ENCODE results near the gene SNTG2. TPM values are rescaled to one million over a fixed set of nuclear protein-coding genes. Genes with fewer than 3 reads are reported as not detected.

SNTG2 gene
- total and polyA plus RNA-seq, 2 donors (not counting 3 experiments of a cell fraction or from before 2014, with no cell fraction given): not detected

DNA sequence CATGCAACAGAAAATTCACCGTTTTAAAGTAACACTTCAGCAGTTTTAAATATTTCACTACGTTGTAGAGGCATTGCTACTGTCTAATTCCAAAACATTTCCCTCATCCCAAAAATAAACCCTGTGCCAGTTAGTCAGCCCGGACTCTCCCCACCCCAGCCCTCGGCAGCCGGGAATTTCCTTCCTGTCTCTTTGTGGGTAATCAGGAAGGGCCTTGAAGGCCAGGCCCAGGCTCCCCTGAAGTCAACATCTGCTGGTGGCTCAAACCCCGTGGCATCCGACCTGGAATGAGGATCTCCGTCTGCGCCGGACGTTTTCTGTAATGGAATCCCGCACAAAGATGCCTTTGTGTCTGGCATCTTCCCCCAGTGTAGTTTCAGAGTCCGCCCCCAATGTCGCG, 219.6 kb downstream of the SNTG2 start:
- BruUV-seq (replicated peaks): no TSS peak
- ChIA-PET POLR2A (no interaction called here), CTCF (no interaction called here)
- Histone ChIP-seq H3K27me3 (ENCODE audit: control insufficient read depth in 2 of 2, insufficient read depth in 2 of 2, low read length in 2 of 2) (no peaks in the 10 kb centered on the region), H4K20me1 (replicated peaks; ENCODE audit: control insufficient read depth, extremely low read depth, insufficient read depth, low read length) (no peaks in the 10 kb centered on the region), H3K9ac (replicated peaks; ENCODE audit: extremely low read depth, insufficient read depth, low read length) (no peak overlapping the region), H3K9me3 (replicated peaks; ENCODE audit: control insufficient read depth, insufficient read depth, low read length) (no peaks in the 10 kb centered on the region), H3K4me1 (ENCODE audit: control insufficient read depth, extremely low read depth, insufficient read depth, low read length) (no peaks in the 10 kb centered on the region), H3K79me2 (ENCODE audit: control insufficient read depth, insufficient read depth, low read length) (no peaks in the 10 kb centered on the region), H3K4me2 (ENCODE audit: insufficient read depth, low read length) (no peak overlapping the region), H3K9me1 (replicated peaks; ENCODE audit: control insufficient read depth, extremely low read depth, insufficient read depth, low read length) (no peaks in the 10 kb centered on the region), H3K4me3 (replicated peaks in 1 of 3; ENCODE audit: insufficient read depth in 1 of 3, low read depth in 1 of 3, low read length in 3 of 3) (no peak overlapping the region), H2AFZ (ENCODE audit: low read depth, low read length) (no peak overlapping the region), H3K27ac (ENCODE audit: insufficient read depth, low read depth, low read length) (no peak overlapping the region), H3K36me3 (ENCODE audit: control insufficient read depth in 2 of 2, extremely low read depth in 1 of 2, insufficient read depth in 2 of 2, low read length in 2 of 2) (no peaks in the 10 kb centered on the region)
- DNase-seq (ENCODE audit: low read depth, low spot score) (no peak), FAIRE-seq (no peak)
- intact Hi-C loops (cut with micrococcal nuclease): no loop called here
- dilution Hi-C loops (cut with MboI; ENCODE audit: extremely low pct_ligation_motif_present, low sequenced_read_pairs): no loop called here
- TF ChIP-seq POLR2AphosphoS5 (IDR thresholded peaks at IDR 0.05; ENCODE audit: insufficient read depth, low read depth, low read length) (no peak), POLR2A (IDR thresholded peaks at IDR 0.05; ENCODE audit: low read depth, low read length) (no peak), JUN (IDR thresholded peaks at IDR 0.05; ENCODE audit: borderline replicate concordance, insufficient read depth, insufficient read length, low read depth) (no peak), EZH2 (IDR thresholded peaks at IDR 0.05; ENCODE audit: borderline replicate concordance, low read depth, low read length, severe bottlenecking) (no peak), MYC (IDR thresholded peaks at IDR 0.05; ENCODE audit: low read depth, low read length) (no peak), FOS (IDR thresholded peaks at IDR 0.05; ENCODE audit: borderline replicate concordance, insufficient read depth, low read length) (no peak), GATA2 (IDR thresholded peaks at IDR 0.05; ENCODE audit: insufficient read depth, insufficient read length, low read depth, low read length) (no peak)
- TF ChIP-seq, protein P1, sequence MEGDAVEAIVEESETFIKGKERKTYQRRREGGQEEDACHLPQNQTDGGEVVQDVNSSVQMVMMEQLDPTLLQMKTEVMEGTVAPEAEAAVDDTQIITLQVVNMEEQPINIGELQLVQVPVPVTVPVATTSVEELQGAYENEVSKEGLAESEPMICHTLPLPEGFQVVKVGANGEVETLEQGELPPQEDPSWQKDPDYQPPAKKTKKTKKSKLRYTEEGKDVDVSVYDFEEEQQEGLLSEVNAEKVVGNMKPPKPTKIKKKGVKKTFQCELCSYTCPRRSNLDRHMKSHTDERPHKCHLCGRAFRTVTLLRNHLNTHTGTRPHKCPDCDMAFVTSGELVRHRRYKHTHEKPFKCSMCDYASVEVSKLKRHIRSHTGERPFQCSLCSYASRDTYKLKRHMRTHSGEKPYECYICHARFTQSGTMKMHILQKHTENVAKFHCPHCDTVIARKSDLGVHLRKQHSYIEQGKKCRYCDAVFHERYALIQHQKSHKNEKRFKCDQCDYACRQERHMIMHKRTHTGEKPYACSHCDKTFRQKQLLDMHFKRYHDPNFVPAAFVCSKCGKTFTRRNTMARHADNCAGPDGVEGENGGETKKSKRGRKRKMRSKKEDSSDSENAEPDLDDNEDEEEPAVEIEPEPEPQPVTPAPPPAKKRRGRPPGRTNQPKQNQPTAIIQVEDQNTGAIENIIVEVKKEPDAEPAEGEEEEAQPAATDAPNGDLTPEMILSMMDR (IDR thresholded peaks at IDR 0.05; ENCODE audit: extremely low read depth in 1 of 2, insufficient read depth in 1 of 2, low read depth in 1 of 2, low read length in 2 of 2): no peak
- TF ChIP-seq, protein P2, sequence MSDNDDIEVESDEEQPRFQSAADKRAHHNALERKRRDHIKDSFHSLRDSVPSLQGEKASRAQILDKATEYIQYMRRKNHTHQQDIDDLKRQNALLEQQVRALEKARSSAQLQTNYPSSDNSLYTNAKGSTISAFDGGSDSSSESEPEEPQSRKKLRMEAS (IDR thresholded peaks at IDR 0.05; ENCODE audit: insufficient read depth, insufficient read length): no peak
